ENCODE results near the gene SLC7A6. TPM values are rescaled to one million over a fixed set of nuclear protein-coding genes. Genes with fewer than 3 reads are reported as not detected.

The SLC7A6 gene
- total RNA-seq, 2 experiments from 2014 or later, result 53.1 to 79.5 TPM

- Histone ChIP-seq H4K20me1 (ENCODE audit: insufficient read depth, low read length) (peaks cover 6% of the 10 kb centered on the region; the same call in 1 of the 2 replicates), H3K36me3 (ENCODE audit: insufficient read depth, low read length) (peaks cover 100% of the 10 kb centered on the region), H3K4me3 (ENCODE audit: low read depth, low read length, poor library complexity, severe bottlenecking) (no peak overlapping the region), H3K79me2 (ENCODE audit: insufficient read depth, low read depth, low read length) (no peaks in the 10 kb centered on the region), H3K4me1 (ENCODE audit: insufficient read depth, low read length, poor library complexity, severe bottlenecking) (no peaks in the 10 kb centered on the region), H2AFZ (ENCODE audit: low read length) (no peak overlapping the region), H3K9me3 (ENCODE audit: low read length) (no peaks in the 10 kb centered on the region), H3K9me2 (ENCODE audit: insufficient read depth, low read length) (no peaks in the 10 kb centered on the region), H3K27ac (ENCODE audit: low read depth, low read length, poor library complexity, severe bottlenecking) (no peak overlapping the region), H3K4me2 (ENCODE audit: low read length) (no peak overlapping the region)
- intact Hi-C loops (cut with micrococcal nuclease; ENCODE audit: unreplicated experiment), result no loop called here
- TSS peak; percentile 61 for BruUV-seq (replicated peaks)
- TF ChIP-seq CTCF (conservative IDR thresholded peaks at IDR 0.05; ENCODE audit: low read length) (no peak), EZH2phosphoT487 (IDR thresholded peaks at IDR 0.05; ENCODE audit: borderline replicate concordance, low read depth, low read length) (no peak)
- CTCF ChIA-PET (ENCODE audit: unreplicated experiment), result no interaction called here
- POLR2A ChIA-PET, result interaction anchor here (1.0 to 4.4 kb wide), 2 partner anchors 8 to 13 kb away, joined by 3 to 16 read pairs; partner anchors contain the start of genes PRMT7 and SLC7A6OS
- DNase-seq (ENCODE audit: low spot score), result no peak
These were observed 33.6 kb downstream of the SLC7A6 start for GRCh38 chr16:68297908-68298307.

DNA sequence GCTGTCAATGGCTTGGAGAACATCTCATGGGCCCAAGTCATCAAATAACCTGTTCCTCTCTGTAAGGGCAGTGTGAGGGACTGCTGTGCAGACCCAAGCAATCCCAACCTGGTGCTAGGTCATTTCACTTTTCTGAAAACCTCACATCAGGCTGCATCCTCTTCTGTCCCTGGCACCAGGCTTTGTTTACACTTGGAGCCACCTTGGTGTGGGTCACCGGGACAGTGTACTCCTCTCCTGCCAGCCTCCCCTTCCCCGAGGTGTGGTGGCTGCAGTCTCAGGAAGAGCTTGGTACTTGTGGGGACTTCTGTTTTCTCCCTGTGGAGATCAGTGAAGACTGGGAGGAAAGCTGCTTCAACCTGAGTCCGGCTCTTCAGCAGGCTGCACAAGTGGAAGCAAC is 34.0 kb downstream of the SLC7A6 start:
- TF ChIP-seq CTCF (conservative IDR thresholded peaks at IDR 0.05; ENCODE audit: low read length) (no peak), EZH2phosphoT487 (IDR thresholded peaks at IDR 0.05; ENCODE audit: borderline replicate concordance, low read depth, low read length) (no peak)
- ChIA-PET CTCF (ENCODE audit: unreplicated experiment) (no interaction called here), POLR2A (interaction anchor here (1.0 to 4.4 kb wide), 2 partner anchors 9 to 13 kb away, joined by 3 to 16 read pairs; partner anchors contain the start of genes PRMT7 and SLC7A6OS)

GRCh38 chr16:68298907-68299561 is 34.7 kb downstream of the SLC7A6 start:
- H3K4me2 ChIP-seq (ENCODE audit: low read length), result no peak overlapping the region
- TF ChIP-seq EZH2phosphoT487 (IDR thresholded peaks at IDR 0.05; ENCODE audit: borderline replicate concordance, low read depth, low read length) (no peak), CTCF (conservative IDR thresholded peaks at IDR 0.05; ENCODE audit: low read length) (no peak)
- no peaks in the 10 kb centered on the region for H3K9me2 ChIP-seq (ENCODE audit: insufficient read depth, low read length)
- no peaks in the 10 kb centered on the region for H3K79me2 ChIP-seq (ENCODE audit: insufficient read depth, low read depth, low read length)
- intact Hi-C loops (cut with micrococcal nuclease; ENCODE audit: unreplicated experiment), result no loop called here
- DNase-seq (ENCODE audit: low spot score), result no peak
- peaks cover 6% of the 10 kb centered on the region; the same call in 1 of the 2 replicates for H4K20me1 ChIP-seq (ENCODE audit: insufficient read depth, low read length)
- no peak overlapping the region for H3K4me3 ChIP-seq (ENCODE audit: low read depth, low read length, poor library complexity, severe bottlenecking)
- H3K9me3 ChIP-seq (ENCODE audit: low read length), result no peaks in the 10 kb centered on the region
- CTCF ChIA-PET (ENCODE audit: unreplicated experiment), result no interaction called here
- H2AFZ ChIP-seq (ENCODE audit: low read length), result no peak overlapping the region
- no peak overlapping the region for H3K27ac ChIP-seq (ENCODE audit: low read depth, low read length, poor library complexity, severe bottlenecking)
- BruUV-seq (replicated peaks), result no TSS peak
- H3K36me3 ChIP-seq (ENCODE audit: insufficient read depth, low read length), result peaks cover 99% of the 10 kb centered on the region
- no peaks in the 10 kb centered on the region for H3K4me1 ChIP-seq (ENCODE audit: insufficient read depth, low read length, poor library complexity, severe bottlenecking)
- POLR2A ChIA-PET, result interaction anchor here (0.6 to 4.4 kb wide), 4 partner anchors 9 to 37 kb away, joined by 3 to 16 read pairs (median 4); partner anchors contain the start of genes PRMT7 and SLC7A6OS

More for the DNA sequence above, 34.0 kb downstream of the SLC7A6 start:
- Histone ChIP-seq H3K27ac (ENCODE audit: low read depth, low read length, poor library complexity, severe bottlenecking) (no peak overlapping the region), H3K79me2 (ENCODE audit: insufficient read depth, low read depth, low read length) (no peaks in the 10 kb centered on the region), H2AFZ (ENCODE audit: low read length) (no peak overlapping the region), H3K4me1 (ENCODE audit: insufficient read depth, low read length, poor library complexity, severe bottlenecking) (no peaks in the 10 kb centered on the region), H3K4me3 (ENCODE audit: low read depth, low read length, poor library complexity, severe bottlenecking) (no peak overlapping the region), H3K9me2 (ENCODE audit: insufficient read depth, low read length) (no peaks in the 10 kb centered on the region), H3K9me3 (ENCODE audit: low read length) (no peaks in the 10 kb centered on the region), H4K20me1 (ENCODE audit: insufficient read depth, low read length) (peaks cover 6% of the 10 kb centered on the region; the same call in 1 of the 2 replicates), H3K4me2 (ENCODE audit: low read length) (no peak overlapping the region), H3K36me3 (ENCODE audit: insufficient read depth, low read length) (peaks cover 99% of the 10 kb centered on the region)
- intact Hi-C loops (cut with micrococcal nuclease; ENCODE audit: unreplicated experiment), result no loop called here
- DNase-seq (ENCODE audit: low spot score), result no peak
- BruUV-seq (replicated peaks), result no TSS peak

Data from OCI-LY7 (cell line).